Stimulated activated CD4-positive, alpha-beta T cell treated with anti-CD3 and anti-CD28 coated beads, Interleukin-4, amount 100 ng/mL, for 1 hour (primary cell): ENCODE measurements around the gene XPR1.
"Not testable (repeated sequence)": the region's sequence is repeated elsewhere in the genome, so short reads cannot be mapped to it uniquely, and the experiment has no call there.

ENCODE experiments used
- DNase-seq: peaks from one replicate; pipeline ENCODE4 v3.0.0-alpha.2; 2020

Gene XPR1

GRCh38 chr1:180724055-180724454, 92.2 kb downstream of the XPR1 start:
- DNase-seq, result no peak

GRCh38 chr1:180726024-180726423, 94.2 kb downstream of the XPR1 start:
- DNase-seq, result not testable (repeated sequence)

- not testable (repeated sequence) for DNase-seq
Measured at GRCh38 chr1:180727751-180728150, 95.9 kb downstream of the XPR1 start.

- DNase-seq, result no peak
Measured at GRCh38 chr1:180728472-180729106, 96.8 kb downstream of the XPR1 start.

DNA sequence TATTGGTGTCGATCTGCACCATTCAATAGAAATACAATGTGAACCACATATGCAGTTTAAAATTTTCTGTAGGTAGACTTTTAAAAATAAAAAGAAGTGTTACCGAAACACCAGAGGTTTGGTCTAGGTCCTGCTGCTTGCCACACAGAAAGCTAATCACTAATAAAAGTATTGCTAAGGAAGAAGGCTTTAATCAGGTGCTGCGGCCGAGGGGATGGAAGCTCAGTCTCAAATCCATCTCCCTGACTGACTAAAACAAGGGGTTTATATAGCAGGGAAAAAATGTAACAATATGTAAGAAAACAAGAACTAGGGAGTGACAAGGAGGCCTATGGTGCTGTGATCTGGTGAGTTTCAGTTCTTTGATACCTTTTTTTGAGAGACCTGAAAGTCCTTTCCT, 99.3 kb downstream of the XPR1 start:
- no peak for DNase-seq

DNA sequence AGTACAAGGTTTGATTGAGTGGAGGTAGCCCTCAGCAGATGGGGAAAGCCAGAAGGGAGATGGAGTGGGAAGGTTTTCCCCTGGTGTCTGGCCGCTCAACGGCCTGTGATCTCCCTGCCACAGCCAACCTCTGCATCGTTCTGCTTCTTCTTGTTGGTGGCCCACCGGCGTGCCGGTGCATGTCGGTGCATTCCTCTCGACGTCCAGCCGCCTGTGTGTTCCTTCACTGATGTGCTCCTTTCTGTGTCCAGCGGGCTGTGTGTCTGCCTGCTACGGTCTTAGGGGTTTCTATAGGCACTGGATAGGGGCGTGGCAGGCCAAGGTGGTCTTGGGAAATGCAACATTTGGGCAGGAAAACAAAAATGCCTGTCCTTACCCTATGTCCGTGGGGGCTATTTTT, 101.0 kb downstream of the XPR1 start:
- DNase-seq, result no peak

- DNase-seq, result no peak
Measured at GRCh38 chr1:180734366-180734765, 102.5 kb downstream of the XPR1 start.

DNA sequence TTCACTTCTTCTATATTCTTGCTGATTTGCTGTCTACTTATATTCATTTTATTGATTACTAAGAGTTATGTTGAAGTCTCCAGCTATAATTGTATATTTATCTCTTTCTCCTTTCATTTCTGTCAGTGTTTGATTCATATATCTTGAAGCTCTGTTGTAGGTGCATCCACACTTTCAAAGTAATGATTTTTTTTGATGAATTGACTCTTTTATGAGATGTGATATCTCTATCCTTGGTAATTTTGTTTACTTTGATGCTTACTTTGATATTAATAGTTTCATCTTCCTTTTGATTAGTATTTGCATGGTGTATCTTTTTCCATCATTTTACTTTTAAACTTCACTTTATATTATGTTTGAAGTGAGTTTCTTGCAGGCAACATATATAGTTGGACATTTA, 110.8 kb downstream of the XPR1 start:
- DNase-seq, result no peak

DNA sequence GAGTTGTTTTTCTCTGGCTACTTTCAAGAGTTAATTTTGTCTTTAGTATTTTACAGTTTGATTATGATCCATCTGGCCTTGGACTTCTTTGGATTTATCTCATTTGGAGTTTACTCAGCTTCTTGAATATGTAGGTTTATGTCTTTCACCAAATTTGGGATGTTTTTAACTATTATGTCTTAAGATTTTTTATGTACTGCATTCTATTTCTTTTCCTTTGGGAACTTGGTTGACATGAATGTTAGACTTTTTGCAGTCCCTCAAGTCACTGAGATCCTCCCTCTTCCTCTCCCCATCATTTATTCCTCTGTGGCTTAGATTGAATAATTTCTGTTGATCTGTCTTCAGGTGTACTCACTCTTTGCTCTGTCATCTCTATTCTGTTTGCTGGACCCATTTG, 112.0 kb downstream of the XPR1 start:
- DNase-seq, result no peak

- no peak for DNase-seq
Measured at GRCh38 chr1:180745098-180745497, 113.3 kb downstream of the XPR1 start.

- DNase-seq, result no peak
Measured at GRCh38 chr1:180751921-180752320, 120.1 kb downstream of the XPR1 start.

DNA sequence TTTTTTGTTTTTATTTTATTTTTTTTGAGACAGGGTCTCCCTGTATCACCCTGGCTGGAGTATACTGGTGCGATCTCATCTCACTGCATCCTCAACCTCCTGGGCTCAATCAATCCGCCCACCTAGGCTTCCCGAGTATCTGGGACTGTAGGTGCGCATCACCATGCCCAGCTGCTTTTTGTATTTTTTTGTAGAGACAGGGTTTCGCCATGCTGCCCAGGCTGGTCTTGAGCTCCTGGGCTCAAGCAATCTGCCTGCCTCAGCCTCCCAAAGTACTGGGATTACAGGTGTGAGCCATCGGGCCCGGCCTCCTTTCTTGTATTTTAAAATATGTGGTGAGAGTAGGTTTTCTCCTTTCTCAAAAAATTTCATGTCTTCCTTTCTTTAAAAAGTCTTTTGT, 122.6 kb downstream of the XPR1 start:
- DNase-seq, result no peak

- DNase-seq, result no peak
Measured at GRCh38 chr1:180757657-180758056, 125.8 kb downstream of the XPR1 start.

GRCh38 chr1:180762796-180763195, 131.0 kb downstream of the XPR1 start:
- DNase-seq, result no peak

- DNase-seq, result no peak
Measured at GRCh38 chr1:180765151-180765550, 133.3 kb downstream of the XPR1 start.

DNA sequence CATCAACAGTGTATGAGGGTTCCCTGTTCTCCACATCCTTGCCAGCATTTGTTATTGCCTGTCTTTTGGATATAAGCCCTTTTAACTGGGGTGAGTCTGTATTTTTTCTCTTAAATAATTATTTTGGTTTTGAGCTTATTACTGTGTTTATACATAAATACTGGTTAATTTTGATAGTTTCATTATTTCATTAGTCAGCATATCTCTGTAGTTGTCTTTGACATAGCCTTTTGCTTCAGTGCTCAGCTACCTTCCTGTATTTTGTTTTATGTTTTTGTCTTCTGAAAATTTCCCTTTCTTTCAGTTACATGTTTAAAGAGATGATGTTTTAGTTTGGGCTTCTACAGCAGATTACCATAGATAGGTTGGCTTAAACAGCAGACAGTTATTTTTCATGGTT, 138.1 kb downstream of the XPR1 start:
- no peak for DNase-seq

DNA sequence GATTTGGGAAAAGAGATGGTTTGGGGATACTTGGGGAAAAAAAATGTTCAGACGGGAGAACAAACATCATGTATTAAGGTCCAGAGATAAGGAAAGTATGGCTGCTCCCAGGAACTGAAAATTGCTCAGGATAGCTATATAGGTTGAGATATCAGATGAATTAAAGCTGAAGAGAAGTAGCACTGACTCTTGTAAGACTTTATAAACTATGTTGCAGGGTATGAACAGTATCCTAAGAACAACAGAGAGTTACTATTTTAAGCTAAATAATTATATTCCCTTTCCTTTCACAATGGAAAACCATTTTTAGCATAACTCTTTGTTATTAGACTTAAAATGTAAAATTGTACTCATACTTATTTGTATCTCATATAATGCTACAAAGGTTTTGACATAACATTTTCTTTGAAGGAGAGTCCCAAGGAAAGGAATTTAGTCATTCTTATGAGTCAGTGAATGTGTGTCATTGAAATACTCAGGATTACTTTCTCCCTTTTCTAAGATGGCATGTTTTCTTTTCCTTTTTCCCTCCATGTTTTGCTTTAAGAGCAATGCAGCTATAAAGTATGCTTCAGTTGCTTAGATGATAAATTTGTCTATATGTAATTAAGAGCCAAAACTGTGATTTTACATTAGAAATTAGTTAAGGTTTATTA, 141.5 kb downstream of the XPR1 start:
- no peak for DNase-seq

DNA sequence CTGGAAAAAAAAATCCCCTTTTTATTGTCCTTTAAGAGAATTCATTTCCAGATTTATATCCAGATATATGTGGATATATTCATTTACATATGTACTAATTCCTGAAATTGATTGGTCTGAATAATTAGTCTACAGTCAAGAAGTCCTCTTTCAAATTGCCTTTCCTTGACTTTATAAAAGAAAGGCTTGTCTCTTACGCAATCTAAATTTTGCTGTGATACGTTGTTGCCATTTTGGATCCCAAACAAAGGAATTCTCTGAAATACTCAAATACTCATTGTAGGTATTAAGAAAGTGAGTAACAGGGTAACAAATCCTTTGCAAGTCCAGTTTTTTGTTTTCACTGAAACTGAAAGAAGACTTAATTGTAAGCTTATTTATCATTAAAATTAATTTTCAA, 144.0 kb downstream of the XPR1 start:
- no peak for DNase-seq

GRCh38 chr1:180777072-180777689, 145.4 kb downstream of the XPR1 start:
- no peak for DNase-seq

DNA sequence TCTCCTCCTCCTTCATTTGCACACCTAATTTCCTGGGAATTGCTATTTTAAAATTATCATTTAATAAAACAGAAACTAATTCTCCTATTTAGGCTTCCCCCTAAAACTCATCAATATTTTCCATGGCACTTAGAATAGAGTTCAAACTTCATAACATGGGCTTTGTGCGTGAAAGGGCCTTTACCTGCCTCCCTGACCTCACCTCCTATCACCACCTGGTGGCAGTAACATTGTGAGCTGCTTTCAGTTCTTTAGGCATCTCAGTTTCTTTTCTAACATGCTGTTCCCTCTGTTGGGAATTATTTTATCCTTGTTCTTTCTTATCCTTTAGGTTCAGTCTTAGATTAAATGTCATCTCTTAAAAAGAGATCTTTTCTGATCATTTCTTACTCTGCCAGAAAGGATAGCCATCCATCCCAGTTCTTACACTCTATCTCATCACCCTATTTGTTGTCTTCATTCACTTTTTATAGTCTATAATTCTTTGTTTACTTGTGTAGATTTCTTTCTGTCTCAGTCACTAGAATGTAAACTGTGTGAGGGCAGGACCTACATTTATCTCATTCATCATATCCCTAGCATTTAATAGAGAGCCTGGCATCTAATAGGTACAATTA, 147.1 kb downstream of the XPR1 start:
- DNase-seq, result no peak

- no peak for DNase-seq
Measured at GRCh38 chr1:180779584-180779983, 147.8 kb downstream of the XPR1 start.

DNA sequence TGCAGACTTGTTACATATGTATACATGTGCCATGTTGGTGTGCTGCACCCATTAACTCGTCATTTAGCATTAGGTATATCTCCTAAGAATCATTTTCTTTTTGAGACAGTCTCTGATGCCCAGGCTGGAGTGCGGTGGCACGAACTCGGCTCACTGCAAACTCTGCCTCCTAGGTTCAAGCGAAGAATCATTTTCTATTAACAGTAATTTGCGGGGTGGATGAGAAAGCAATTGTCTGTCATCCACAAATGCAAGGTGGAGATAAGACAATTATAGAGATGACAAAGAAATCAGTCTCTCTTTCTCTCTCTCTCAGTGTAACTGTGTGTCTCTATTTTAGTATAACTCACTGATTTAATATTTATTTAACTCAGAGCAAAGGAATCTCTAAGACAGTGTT, 149.9 kb downstream of the XPR1 start:
- DNase-seq, result no peak

DNA sequence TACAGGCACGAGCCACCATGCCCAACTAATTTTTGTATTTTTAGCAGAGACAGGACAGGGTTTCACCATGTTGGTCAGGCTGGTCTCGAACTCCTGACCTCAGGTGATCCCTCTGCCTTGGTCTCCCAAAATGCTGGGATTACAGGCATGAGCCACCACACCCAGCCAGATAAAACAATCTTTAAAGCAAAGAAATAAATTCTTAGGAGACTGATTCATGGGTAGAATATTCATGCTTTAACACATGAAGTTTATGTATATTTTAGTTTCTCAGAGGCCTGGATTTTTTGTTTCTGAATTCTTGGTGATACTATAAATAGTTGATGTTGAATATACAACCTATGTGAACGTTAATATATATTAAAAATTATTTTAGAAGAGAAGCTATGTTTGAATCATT, 153.5 kb downstream of the XPR1 start:
- DNase-seq, result no peak

DNA sequence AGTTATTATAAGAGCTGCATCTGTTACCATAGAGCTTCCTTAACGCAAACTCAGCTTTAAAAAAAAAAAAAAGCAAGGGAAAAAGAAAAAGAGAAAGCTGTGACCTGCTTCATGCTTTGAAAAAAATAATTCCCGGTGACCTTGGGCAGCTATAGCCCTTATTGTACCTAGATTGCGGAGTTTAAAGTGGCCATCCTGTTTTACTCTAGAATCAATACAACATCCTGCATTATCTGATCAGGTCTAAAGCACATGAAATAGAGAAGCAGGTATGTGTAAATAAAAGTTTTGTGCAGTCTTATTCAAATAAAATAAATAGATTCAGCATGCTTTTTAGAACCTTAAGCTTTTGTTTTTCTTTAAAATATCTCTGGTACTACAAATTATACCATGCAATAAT, 154.1 kb downstream of the XPR1 start:
- DNase-seq, result no peak
